Spleen (tissue), 11 donors: ENCODE measurements around the gene NUAK1. TPM values are rescaled to one million over a fixed set of nuclear protein-coding genes. Genes with fewer than 3 reads are reported as not detected.

Experiments
- DNase-seq: peaks from one replicate; pipeline ENCODE4 v3.0.0-alpha.2; 2020
- H3K27ac ChIP-seq, 8 donors: fragments of 200-600 bp; sonication (generic) in 7 of 8; 1 replicate in 4 of 8; 2 replicates in 4 of 8; pipeline versions ENCODE4 v1.5.0 to v1.8.0; 2016 to 2021; ENCODE audit warnings: inconsistent platforms in 4 of 8, mild to moderate bottlenecking in 4 of 8, moderate library complexity in 1 of 8
- H3K27me3 ChIP-seq, 7 donors: fragments of 200-600 bp; sonication (generic) in 6 of 7; replicated peaks in 1 of 7; 1 replicate in 4 of 7; 2 replicates in 3 of 7; pipeline versions ENCODE4 v1.5.0 to v1.8.0; 2016 to 2021; ENCODE audit warnings: inconsistent platforms in 3 of 7, mild to moderate bottlenecking in 1 of 7
- H3K36me3 ChIP-seq, 6 donors: fragments of 200-600 bp; sonication (generic) in 5 of 6; 1 replicate in 4 of 6; 2 replicates in 2 of 6; pipeline versions ENCODE4 v1.5.0 to v1.8.0; 2016 to 2021; ENCODE audit warnings: inconsistent platforms in 2 of 6
- H3K4me1 ChIP-seq, 6 donors: fragments of 200-600 bp; sonication (generic) in 5 of 6; 1 replicate in 3 of 6; 2 replicates in 3 of 6; pipeline versions ENCODE4 v1.5.0 to v1.8.0; 2016 to 2021; ENCODE audit warnings: inconsistent platforms in 3 of 6
- H3K4me3 ChIP-seq, 8 donors: fragments of 200-600 bp; sonication (generic) in 7 of 8; 1 replicate in 4 of 8; 2 replicates in 4 of 8; pipeline versions ENCODE4 v1.5.0 to v1.8.0; 2016 to 2021; ENCODE audit warnings: inconsistent platforms in 4 of 8, mild to moderate bottlenecking in 4 of 8, moderate library complexity in 2 of 8
- H3K9me3 ChIP-seq, 8 donors: fragments of 200-600 bp; sonication (generic) in 7 of 8; 1 replicate in 4 of 8; 2 replicates in 4 of 8; pipeline versions ENCODE4 v1.5.0 to v1.8.0; 2016 to 2021; ENCODE audit warnings: inconsistent platforms in 4 of 8
- CTCF ChIP-seq, 11 experiments: fragments of 200-600 bp in 7 of 11; fragments of 450-650 bp in 4 of 11; sonication (generic) in 4 of 11; IDR thresholded peaks in 8 of 11; conservative IDR thresholded peaks in 3 of 11; 1 replicate in 7 of 11; 2 replicates in 4 of 11; pipeline versions ENCODE4 v1.4.0 to v1.8.0; 2016 to 2021; ENCODE audit warnings: antibody characterized with exemption in 11 of 11, inconsistent platforms in 4 of 11, mild to moderate bottlenecking in 1 of 11
- POLR2A ChIP-seq, 3 donors: fragments of 450-650 bp; IDR thresholded peaks; one replicate each; pipeline ENCODE4 v1.5.1; 2017; ENCODE audit warnings: antibody characterized with exemption in 3 of 3, mild to moderate bottlenecking in 1 of 3
- POLR2AphosphoS5 ChIP-seq, 3 donors: sonication (generic); formaldehyde crosslinking; IDR thresholded peaks; one replicate each; pipeline ENCODE4 v1.5.1; 2017; ENCODE audit warnings: antibody characterized with exemption in 3 of 3
- WGBS, 5 donors: extraction: QIAGEN DNeasy Blood & Tissue Kit in 3 of 5; methylation state at CpG; one replicate each; pipeline versions ENCODE4 v1.1.5 to v1.1.7; 2013 to 2018; 5-methylcytosine and 5-hydroxymethylcytosine counted together
- intact Hi-C: fragments of 100-400 bp; cut with DNase I; formaldehyde crosslinking; loops from one replicate; pipeline ENCODE4 v1.15.0; 2023; ENCODE audit warnings: low total_unique reads
- polyA plus RNA-seq, 3 donors: library from polyadenylated mRNA; stranded (reverse); fragments of 200-250 nt; gene quantifications; one replicate each; pipeline ENCODE4 v1.2.1, GENCODE V29; 2013
- total RNA-seq, 7 donors: library from RNA; depleted of rRNA in 3 of 7; stranded (reverse); fragments of >200 nt in 3 of 7; fragmentation: NEBNext Ultra II Directional in 4 of 7; extraction: Animal tissue kit (Norgen Biotek cat#: 25700) in 4 of 7; gene quantifications; one replicate each; pipeline versions ENCODE4 v1.1.0 to v1.2.1, GENCODE V29; 2016 to 2021
- donor health status: healthy with polysubstance abuse.
- donor health status: DM: no; HTN: no; CAD: no; lungs with moderate emphysema.
- donor health status: DM: no; HTN: no; CAD: no.
- donor health status: Bipolar disorder and iron deficiency.
- donor health status: healthy.
- donor health status: DM: no; HTN: no; CAD: no.
- donor health status: DM: yes; HTN: yes; CAD: no.

Gene NUAK1
- total and polyA plus RNA-seq, 10 donors, result 0.20 to 3.3 (median 1.2) TPM

DNA sequence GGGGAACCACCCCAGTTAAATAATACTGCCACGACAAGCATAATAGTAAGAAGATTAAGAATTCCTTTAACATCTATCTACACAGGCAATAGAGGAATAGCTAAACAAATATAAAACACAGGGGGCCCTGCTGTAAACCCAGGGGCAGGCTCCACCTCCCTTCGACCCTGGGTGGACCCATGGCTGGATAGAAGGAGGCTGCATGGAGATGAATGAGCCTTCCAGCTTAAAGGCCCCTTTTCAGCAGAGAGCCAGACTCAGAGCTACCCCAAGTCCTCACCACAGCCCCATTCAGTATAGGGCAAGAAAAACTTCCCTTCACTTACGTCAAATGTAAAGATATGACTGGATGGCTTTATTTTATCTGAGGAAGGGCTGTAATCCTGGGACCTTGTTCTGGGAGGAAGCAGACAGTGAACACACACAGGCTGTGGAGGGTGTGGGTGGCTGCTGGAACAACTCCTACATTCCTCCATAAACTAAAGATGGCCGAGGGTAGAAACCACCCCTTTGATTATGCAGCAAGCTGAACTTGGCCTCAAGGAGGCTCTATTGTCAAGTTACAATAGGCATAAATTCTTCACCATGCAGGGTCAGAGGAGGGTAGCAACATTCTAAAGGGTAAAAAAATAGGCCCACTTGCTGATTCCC is 30.4 kb downstream of the NUAK1 start:
- intact Hi-C loops, result no loop called here
- Histone ChIP-seq H3K27me3 (peaks cover 0 to 61% (median 0%) of the 10 kb centered on the region in 7 donors), H3K4me1 (peaks cover 0 to 10% (median 0%) of the 10 kb centered on the region in 6 donors), H3K9me3 (no peaks in the 10 kb centered on the region), H3K4me3 (no peak overlapping the region), H3K36me3 (no peaks in the 10 kb centered on the region), H3K27ac (no peak overlapping the region)
- WGBS, 5 donors, result 56 to 82% (median 65%) methylated on average over 4 of the region's 4 CpGs
- no peak for DNase-seq
- TF ChIP-seq CTCF (IDR thresholded peaks at IDR 0.05 in 8 of 11, conservative IDR thresholded peaks at IDR 0.05 in 3 of 11), result no peak
- TF ChIP-seq POLR2A (IDR thresholded peaks at IDR 0.05), result no peak
- no peak for TF ChIP-seq POLR2AphosphoS5 (IDR thresholded peaks at IDR 0.05)

DNA sequence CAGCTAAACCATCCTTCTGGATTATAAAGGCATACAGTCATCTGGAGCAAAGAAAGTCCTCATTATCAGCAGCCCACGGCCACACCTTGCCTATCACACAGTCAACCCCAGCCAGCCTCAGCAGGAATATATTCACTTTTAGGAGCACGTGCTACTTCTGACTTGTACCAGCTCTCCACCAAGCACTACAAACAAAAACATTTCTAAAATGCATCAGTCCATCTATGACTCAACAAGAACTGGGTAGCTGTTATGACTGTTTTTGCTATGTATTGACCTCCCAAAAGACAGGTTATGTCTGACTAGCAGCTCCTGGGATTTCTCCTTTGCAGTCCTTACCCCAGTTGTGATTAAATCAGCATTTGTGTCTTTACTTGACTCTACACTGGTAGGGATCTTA is 31.2 kb downstream of the NUAK1 start:
- Histone ChIP-seq H3K9me3 (no peaks in the 10 kb centered on the region), H3K36me3 (no peaks in the 10 kb centered on the region), H3K27ac (no peak overlapping the region), H3K4me3 (no peak overlapping the region), H3K4me1 (peaks cover 0 to 9% (median 0%) of the 10 kb centered on the region in 6 donors), H3K27me3 (peaks cover 0 to 60% (median 0%) of the 10 kb centered on the region in 7 donors)
- no peak for DNase-seq
- intact Hi-C loops, result no loop called here
- TF ChIP-seq POLR2A (IDR thresholded peaks at IDR 0.05) (no peak), CTCF (IDR thresholded peaks at IDR 0.05 in 8 of 11, conservative IDR thresholded peaks at IDR 0.05 in 3 of 11) (no peak), POLR2AphosphoS5 (IDR thresholded peaks at IDR 0.05) (no peak)
- 70 to 85% (median 80%) methylated on average over 2 of the region's 2 CpGs for WGBS, 5 donors

DNA sequence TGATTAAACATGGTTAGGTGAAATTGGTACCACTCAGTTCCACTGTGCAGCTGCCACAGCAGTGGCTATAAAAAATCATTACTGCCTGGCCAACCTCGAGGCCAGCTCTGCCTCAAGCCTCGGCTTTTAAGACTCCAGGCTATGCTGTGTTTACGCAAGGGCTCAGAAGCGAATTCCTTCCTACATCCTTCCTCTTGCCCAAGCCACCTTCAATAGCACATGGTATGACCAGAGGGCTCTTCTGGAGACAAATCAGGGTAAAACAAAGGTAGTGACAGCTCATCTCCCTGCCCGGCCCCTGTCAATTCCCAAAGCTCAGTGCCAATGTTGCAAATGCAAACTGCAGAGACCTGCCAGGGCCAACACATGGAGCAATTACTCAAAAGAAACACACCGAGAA is 31.9 kb downstream of the NUAK1 start:
- Histone ChIP-seq H3K27me3 (peaks cover 0 to 54% (median 0%) of the 10 kb centered on the region in 7 donors), H3K9me3 (no peaks in the 10 kb centered on the region), H3K4me1 (peaks cover 0 to 9% (median 0%) of the 10 kb centered on the region in 6 donors), H3K27ac (no peak overlapping the region), H3K4me3 (no peak overlapping the region), H3K36me3 (no peaks in the 10 kb centered on the region)
- 46 to 66% (median 50%) methylated on average over 6 of the region's 6 CpGs for WGBS, 5 donors
- DNase-seq, result no peak
- intact Hi-C loops, result no loop called here
- TF ChIP-seq POLR2AphosphoS5 (IDR thresholded peaks at IDR 0.05), result no peak
- no peak for TF ChIP-seq POLR2A (IDR thresholded peaks at IDR 0.05)
- TF ChIP-seq CTCF (IDR thresholded peaks at IDR 0.05 in 8 of 11, conservative IDR thresholded peaks at IDR 0.05 in 3 of 11), result no peak

GRCh38 chr12:106106061-106106566 is 32.6 kb downstream of the NUAK1 start:
- H3K27me3 ChIP-seq, result peaks cover 0 to 54% (median 0%) of the 10 kb centered on the region in 7 donors
- WGBS, 5 donors, result 71 to 79% (median 77%) methylated on average over 4 of the region's 4 CpGs
- TF ChIP-seq POLR2AphosphoS5 (IDR thresholded peaks at IDR 0.05) (no peak), POLR2A (IDR thresholded peaks at IDR 0.05) (no peak), CTCF (IDR thresholded peaks at IDR 0.05 in 8 of 11, conservative IDR thresholded peaks at IDR 0.05 in 3 of 11) (no peak)
- no peak overlapping the region for H3K27ac ChIP-seq
- H3K36me3 ChIP-seq, result no peaks in the 10 kb centered on the region
- H3K9me3 ChIP-seq, result no peaks in the 10 kb centered on the region
- intact Hi-C loops, result no loop called here
- no peak overlapping the region for H3K4me3 ChIP-seq
- no peak for DNase-seq
- H3K4me1 ChIP-seq, result peaks cover 0 to 9% (median 0%) of the 10 kb centered on the region in 6 donors
